Gastroesophageal sphincter (tissue), 2 donors: ENCODE results near the gene SNRNP40.

Experiments used
- EP300 ChIP-seq: sonication (generic); formaldehyde crosslinking; IDR thresholded peaks from one replicate; pipeline ENCODE4 v1.6.1; 2017; ENCODE audit warnings: antibody characterized with exemption, mild to moderate bottlenecking
- POLR2A ChIP-seq, 2 donors: fragments of 450-650 bp; IDR thresholded peaks; one replicate each; pipeline ENCODE4 v1.6.1; 2017; ENCODE audit warnings: antibody characterized with exemption in 2 of 2, mild to moderate bottlenecking in 2 of 2, moderate library complexity in 1 of 2

GRCh38 chr1:31231802-31232201, 64.8 kb downstream of the SNRNP40 start:
- TF ChIP-seq POLR2A (IDR thresholded peaks at IDR 0.05) (no peak), EP300 (no peak)
